Stimulated activated CD4-positive, alpha-beta T cell treated with anti-CD3 and anti-CD28 coated beads, Interleukin-12 subunit alpha, Interleukin-12 subunit beta, amount 100 ng/mL, for 4 hours (primary cell): ENCODE results near the gene NSUN2.

Source experiments
- DNase-seq: peaks from one replicate; pipeline ENCODE4 v3.0.0-alpha.2; 2020

Gene NSUN2

DNA sequence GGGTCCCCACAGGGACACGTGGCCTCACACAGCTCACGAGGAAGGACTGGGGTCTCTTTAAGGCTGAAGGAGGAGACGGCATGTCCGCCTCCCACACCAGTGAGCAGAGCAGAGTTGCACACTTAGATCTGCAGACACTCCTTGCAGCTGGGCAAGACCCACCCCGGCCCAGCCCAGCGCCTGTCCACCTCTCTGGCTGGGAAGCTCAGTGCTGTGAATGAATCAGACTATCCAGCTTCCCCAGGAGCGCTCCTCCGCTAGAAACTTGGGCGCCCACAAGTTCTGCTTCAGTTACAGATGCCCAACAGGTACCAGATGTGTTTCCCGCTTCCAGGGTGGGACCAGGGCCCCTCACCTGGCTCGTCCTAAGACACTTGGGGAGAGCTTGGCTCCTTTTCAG lies 78.9 kb downstream of the NSUN2 start:
- DNase-seq = no peak

DNA sequence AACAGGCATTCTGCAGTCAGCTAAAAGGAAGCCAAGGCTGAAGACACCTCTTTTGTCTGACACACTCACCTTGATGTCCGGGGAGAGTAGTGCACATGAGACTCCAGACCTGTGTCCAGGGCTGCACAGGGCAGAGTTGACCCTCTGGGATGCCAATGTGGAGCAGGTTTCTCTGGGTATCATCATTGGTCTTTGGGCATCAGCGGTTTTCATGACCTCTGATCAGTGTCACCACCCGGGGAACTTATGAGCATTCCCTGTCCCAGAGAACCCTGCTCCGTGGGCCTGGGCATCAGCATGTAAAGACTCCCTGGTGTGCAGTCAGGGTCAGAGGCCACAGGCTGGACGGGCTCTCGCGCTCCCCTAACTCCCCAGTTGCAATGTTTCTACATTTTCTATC lies 80.2 kb downstream of the NSUN2 start:
- no peak for DNase-seq

DNA sequence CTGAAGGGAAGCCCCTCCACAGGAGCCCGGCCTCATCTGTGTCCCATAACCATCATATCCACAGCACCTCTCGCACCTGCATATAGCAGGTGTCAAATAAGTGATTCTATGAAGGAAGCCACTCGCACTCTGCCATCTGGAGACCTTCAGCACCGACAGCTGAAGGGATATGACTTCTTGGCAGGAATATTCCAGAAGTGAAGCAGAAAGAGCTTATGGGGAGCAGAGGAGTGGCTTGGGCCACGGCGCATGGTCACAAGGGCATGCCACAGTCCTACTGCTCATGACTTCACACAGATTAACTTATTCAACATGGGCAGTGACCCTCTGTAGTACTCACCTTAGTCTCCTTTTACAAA lies 80.9 kb downstream of the NSUN2 start:
- DNase-seq = no peak

DNA sequence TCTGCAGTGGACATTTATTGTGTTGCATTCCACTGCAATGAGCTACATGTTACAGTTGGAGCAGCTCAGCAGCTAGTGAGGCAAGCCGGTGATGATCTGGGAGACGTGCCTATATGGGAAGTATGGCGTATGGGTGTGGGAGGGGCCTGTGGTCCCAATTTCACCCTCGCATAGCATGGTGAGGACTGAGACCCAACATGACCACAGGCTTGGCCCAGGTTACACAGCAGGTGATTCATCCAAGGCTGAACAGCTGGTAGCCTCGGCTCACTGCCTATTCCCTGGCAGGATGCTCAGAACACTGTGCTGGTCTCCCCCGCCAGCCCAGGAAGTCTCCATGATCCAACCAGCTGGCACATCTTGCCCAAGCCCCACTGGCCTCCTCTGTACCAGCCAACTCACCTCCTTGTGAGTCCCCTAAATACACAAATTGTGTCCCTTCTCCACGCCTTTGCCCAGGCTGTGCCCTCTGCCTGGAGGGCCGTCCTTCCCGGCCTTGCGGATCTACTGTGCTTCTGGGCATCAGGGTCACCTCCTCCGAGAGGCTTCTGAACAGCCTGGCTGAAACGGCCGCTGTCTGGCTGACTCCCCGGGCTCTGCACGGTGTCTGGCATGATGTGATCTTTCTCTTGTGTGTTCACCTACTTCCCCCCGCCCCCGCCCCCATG lies 81.4 kb downstream of the NSUN2 start:
- DNase-seq = no peak

DNA sequence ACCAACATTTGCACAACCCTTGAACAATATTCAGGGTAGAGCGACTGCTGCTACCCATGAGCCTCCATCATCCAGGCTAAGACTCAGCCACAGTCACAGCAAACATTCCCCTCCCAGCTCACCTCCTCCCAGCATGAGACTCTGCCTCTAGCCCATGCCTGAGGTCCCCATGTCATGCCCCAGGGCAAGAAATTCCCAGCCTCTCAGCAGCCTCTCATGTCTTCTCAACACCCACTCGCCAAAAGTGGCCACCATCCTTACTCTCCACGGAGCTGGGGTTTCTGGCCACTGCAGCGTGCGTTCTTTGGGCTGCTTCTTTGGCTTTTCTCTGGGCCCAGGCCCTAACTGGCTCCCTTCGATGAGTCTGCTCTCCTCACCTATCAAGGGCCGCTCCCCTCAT lies 82.2 kb downstream of the NSUN2 start:
- DNase-seq = no peak
